ENCODE results near the gene UHRF2.

Gene UHRF2

GRCh38 chr9:6413365-6414246 lies 607 bp downstream of the UHRF2 start:
- H3K9me3 ChIP-seq, result no peaks in the 10 kb centered on the region; the same call in 1 of the 2 replicates
- peaks cover 21% of the 10 kb centered on the region for H3K4me1 ChIP-seq
- in situ Hi-C loops (cut with MboI; ENCODE audit: low sequenced_read_pairs), result no loop called here
- DNase-seq (ENCODE audit: low spot score in 2 of 2), result peak in 1 of 2 experiments; percentile 33
- H3K4me3 ChIP-seq, result peak overlapping the region; percentile 77
- H3K27me3 ChIP-seq (ENCODE audit: low read depth), result peaks cover 7% of the 10 kb centered on the region; the same call in 1 of the 2 replicates
- peaks cover 4% of the 10 kb centered on the region for H3K36me3 ChIP-seq (replicated peaks)

GRCh38 chr9:6414247-6414641 lies 1.2 kb downstream of the UHRF2 start:
- DNase-seq (ENCODE audit: low spot score in 2 of 2), result peak in 1 of 2 experiments; percentile 10
- in situ Hi-C loops (cut with MboI; ENCODE audit: low sequenced_read_pairs), result no loop called here
- Histone ChIP-seq H3K4me1 (peaks cover 25% of the 10 kb centered on the region), H3K4me3 (peak overlapping the region; percentile 77), H3K36me3 (replicated peaks) (peaks cover 4% of the 10 kb centered on the region), H3K9me3 (no peaks in the 10 kb centered on the region; the same call in 1 of the 2 replicates), H3K27me3 (ENCODE audit: low read depth) (peaks cover 7% of the 10 kb centered on the region; the same call in 1 of the 2 replicates)

GRCh38 chr9:6415266-6415665 lies 2.3 kb downstream of the UHRF2 start:
- in situ Hi-C loops (cut with MboI; ENCODE audit: low sequenced_read_pairs), result no loop called here

GRCh38 chr9:6417186-6417585 lies 4.2 kb downstream of the UHRF2 start:
- peaks cover 6% of the 10 kb centered on the region for H3K36me3 ChIP-seq (replicated peaks)
- H3K27me3 ChIP-seq (ENCODE audit: low read depth), result no peaks in the 10 kb centered on the region
- peaks cover 25% of the 10 kb centered on the region for H3K4me1 ChIP-seq
- no peaks in the 10 kb centered on the region; the same call in 1 of the 2 replicates for H3K9me3 ChIP-seq
- in situ Hi-C loops (cut with MboI; ENCODE audit: low sequenced_read_pairs), result no loop called here
- no peak for DNase-seq (ENCODE audit: low spot score in 2 of 2)
- H3K4me3 ChIP-seq, result no peak overlapping the region

More at GRCh38 chr9:6415266-6415665, 2.3 kb downstream of the UHRF2 start:
- Histone ChIP-seq H3K4me1 (peaks cover 25% of the 10 kb centered on the region), H3K9me3 (no peaks in the 10 kb centered on the region; the same call in 1 of the 2 replicates), H3K36me3 (replicated peaks) (peaks cover 4% of the 10 kb centered on the region), H3K27me3 (ENCODE audit: low read depth) (no peaks in the 10 kb centered on the region; the same call in 1 of the 2 replicates), H3K4me3 (peak overlapping the region; percentile 77)
- DNase-seq (ENCODE audit: low spot score in 2 of 2), result no peak

GRCh38 chr9:6418764-6419163 lies 5.8 kb downstream of the UHRF2 start:
- H3K4me3 ChIP-seq, result no peak overlapping the region
- no peak for DNase-seq (ENCODE audit: low spot score in 2 of 2)
- no peaks in the 10 kb centered on the region for H3K27me3 ChIP-seq (ENCODE audit: low read depth)
- H3K4me1 ChIP-seq, result peaks cover 29% of the 10 kb centered on the region
- H3K9me3 ChIP-seq, result no peaks in the 10 kb centered on the region
- peaks cover 9% of the 10 kb centered on the region for H3K36me3 ChIP-seq (replicated peaks)
- in situ Hi-C loops (cut with MboI; ENCODE audit: low sequenced_read_pairs), result no loop called here

- peaks cover 9% of the 10 kb centered on the region for H3K4me1 ChIP-seq
- in situ Hi-C loops (cut with MboI; ENCODE audit: low sequenced_read_pairs), result no loop called here
These were observed 11.9 kb downstream of the UHRF2 start for GRCh38 chr9:6424940-6425339.

GRCh38 chr9:6426117-6426516 lies 13.1 kb downstream of the UHRF2 start:
- peaks cover 12% of the 10 kb centered on the region for H3K4me1 ChIP-seq
- peaks cover 14% of the 10 kb centered on the region for H3K36me3 ChIP-seq (replicated peaks)
- no peaks in the 10 kb centered on the region for H3K27me3 ChIP-seq (ENCODE audit: low read depth)
- H3K4me3 ChIP-seq, result no peak overlapping the region
- H3K9me3 ChIP-seq, result no peaks in the 10 kb centered on the region
- in situ Hi-C loops (cut with MboI; ENCODE audit: low sequenced_read_pairs), result no loop called here
- DNase-seq (ENCODE audit: low spot score in 2 of 2), result no peak

More at GRCh38 chr9:6424940-6425339, 11.9 kb downstream of the UHRF2 start:
- Histone ChIP-seq H3K27me3 (ENCODE audit: low read depth) (no peaks in the 10 kb centered on the region), H3K36me3 (replicated peaks) (peaks cover 14% of the 10 kb centered on the region), H3K4me3 (no peak overlapping the region), H3K9me3 (no peaks in the 10 kb centered on the region)
- DNase-seq (ENCODE audit: low spot score in 2 of 2), result no peak

GRCh38 chr9:6428940-6429889 lies 16.2 kb downstream of the UHRF2 start:
- peaks cover 14% of the 10 kb centered on the region for H3K36me3 ChIP-seq (replicated peaks)
- no peaks in the 10 kb centered on the region for H3K27me3 ChIP-seq (ENCODE audit: low read depth)
- no peak overlapping the region for H3K4me3 ChIP-seq
- peaks cover 3% of the 10 kb centered on the region; the same call in 1 of the 2 replicates for H3K4me1 ChIP-seq
- DNase-seq (ENCODE audit: low spot score in 2 of 2), result no peak
- in situ Hi-C loops (cut with MboI; ENCODE audit: low sequenced_read_pairs), result no loop called here
- no peaks in the 10 kb centered on the region for H3K9me3 ChIP-seq

GRCh38 chr9:6431038-6431437 lies 18.0 kb downstream of the UHRF2 start:
- Histone ChIP-seq H3K4me1 (0 out of 2 replicates have a peak, but pooled peaks cover 3% of the 10 kb centered on the region), H3K27me3 (ENCODE audit: low read depth) (no peaks in the 10 kb centered on the region), H3K4me3 (no peak overlapping the region), H3K36me3 (replicated peaks) (peaks cover 16% of the 10 kb centered on the region), H3K9me3 (no peaks in the 10 kb centered on the region)
- no peak for DNase-seq (ENCODE audit: low spot score in 2 of 2)
- in situ Hi-C loops (cut with MboI; ENCODE audit: low sequenced_read_pairs), result no loop called here

GRCh38 chr9:6433410-6433809 lies 20.4 kb downstream of the UHRF2 start:
- in situ Hi-C loops (cut with MboI; ENCODE audit: low sequenced_read_pairs), result no loop called here
- Histone ChIP-seq H3K9me3 (no peaks in the 10 kb centered on the region), H3K27me3 (ENCODE audit: low read depth) (no peaks in the 10 kb centered on the region), H3K4me3 (no peak overlapping the region), H3K4me1 (0 out of 2 replicates have a peak, but pooled peaks cover 3% of the 10 kb centered on the region), H3K36me3 (replicated peaks) (peaks cover 18% of the 10 kb centered on the region)
- no peak for DNase-seq (ENCODE audit: low spot score in 2 of 2)

GRCh38 chr9:6439051-6439703 lies 26.2 kb downstream of the UHRF2 start:
- in situ Hi-C loops (cut with MboI; ENCODE audit: low sequenced_read_pairs), result no loop called here
- Histone ChIP-seq H3K9me3 (no peaks in the 10 kb centered on the region), H3K4me3 (no peak overlapping the region), H3K27me3 (ENCODE audit: low read depth) (no peaks in the 10 kb centered on the region), H3K4me1 (peaks cover 7% of the 10 kb centered on the region), H3K36me3 (replicated peaks) (peaks cover 19% of the 10 kb centered on the region)
- DNase-seq (ENCODE audit: low spot score in 2 of 2), result no peak

- H3K4me1 ChIP-seq, result peaks cover 7% of the 10 kb centered on the region
These were observed 27.4 kb downstream of the UHRF2 start for GRCh38 chr9:6440405-6440804.

GRCh38 chr9:6441269-6441668 lies 28.3 kb downstream of the UHRF2 start:
- in situ Hi-C loops (cut with MboI; ENCODE audit: low sequenced_read_pairs), result no loop called here
- DNase-seq (ENCODE audit: low spot score in 2 of 2), result no peak

More at GRCh38 chr9:6440405-6440804, 27.4 kb downstream of the UHRF2 start:
- Histone ChIP-seq H3K27me3 (ENCODE audit: low read depth) (no peaks in the 10 kb centered on the region), H3K36me3 (replicated peaks) (peaks cover 16% of the 10 kb centered on the region), H3K9me3 (no peaks in the 10 kb centered on the region), H3K4me3 (no peak overlapping the region)
- no peak for DNase-seq (ENCODE audit: low spot score in 2 of 2)
- in situ Hi-C loops (cut with MboI; ENCODE audit: low sequenced_read_pairs), result no loop called here

More at GRCh38 chr9:6441269-6441668, 28.3 kb downstream of the UHRF2 start:
- Histone ChIP-seq H3K9me3 (no peaks in the 10 kb centered on the region), H3K4me3 (no peak overlapping the region), H3K4me1 (peaks cover 7% of the 10 kb centered on the region), H3K36me3 (replicated peaks) (peaks cover 16% of the 10 kb centered on the region), H3K27me3 (ENCODE audit: low read depth) (no peaks in the 10 kb centered on the region)

Data from HAP-1 (cell line).